NB4 (cell line): ENCODE results near the gene TSTD2.

ENCODE experiments used
- DNase-seq: peaks from one replicate; pipeline ENCODE4 v3.0.0; 2010; ENCODE audit warnings: low read depth
- H3K4me3 ChIP-seq: one replicate; pipeline ENCODE4 v1.5.1; 2011; ENCODE audit warnings: mild to moderate bottlenecking, low read depth, low read length, moderate library complexity
- MYC ChIP-seq: IDR thresholded peaks from 2 replicates; pipeline ENCODE4 v1.6.1; 2011; ENCODE audit warnings: low read depth, low read length
- POLR2A ChIP-seq: IDR thresholded peaks from 2 replicates; pipeline ENCODE4 v1.6.1; 2011; ENCODE audit warnings: mild to moderate bottlenecking; ENCODE audit not compliant: insufficient read length; ENCODE audit errors: extremely low read depth
- TF ChIP-seq, protein P1 (sequence below): IDR thresholded peaks from 2 replicates; pipeline ENCODE4 v1.6.1; 2011; ENCODE audit warnings: low read depth, low read length
- TF ChIP-seq, protein P2 (sequence below): IDR thresholded peaks from one replicate; pipeline ENCODE4 v1.5.1; 2012; ENCODE audit warnings: low read depth, low read length

The TSTD2 gene

DNA sequence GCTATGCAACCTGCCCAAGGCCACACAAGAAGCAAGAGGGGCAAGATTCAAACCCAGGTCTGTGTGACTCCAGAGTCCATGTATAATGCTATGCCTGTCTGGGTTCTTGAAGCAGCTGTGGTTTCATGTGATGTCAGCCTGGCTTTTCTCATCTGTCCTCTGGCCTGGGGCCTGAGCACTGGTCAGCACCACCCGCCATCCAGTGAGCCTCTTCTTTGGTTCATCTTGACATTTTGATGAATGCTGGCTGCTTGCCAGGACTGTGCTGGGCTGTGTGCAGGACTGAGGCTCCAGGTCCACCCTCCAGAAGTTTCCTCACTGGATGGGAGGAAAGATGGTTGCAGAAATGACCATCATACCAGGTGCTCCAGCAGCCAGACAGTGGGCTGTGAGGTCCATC is 61.5 kb downstream of the TSTD2 start:
- TF ChIP-seq POLR2A (no peak), MYC (no peak)
- TF ChIP-seq, protein P1, sequence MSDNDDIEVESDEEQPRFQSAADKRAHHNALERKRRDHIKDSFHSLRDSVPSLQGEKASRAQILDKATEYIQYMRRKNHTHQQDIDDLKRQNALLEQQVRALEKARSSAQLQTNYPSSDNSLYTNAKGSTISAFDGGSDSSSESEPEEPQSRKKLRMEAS: no peak
- TF ChIP-seq, protein P2, sequence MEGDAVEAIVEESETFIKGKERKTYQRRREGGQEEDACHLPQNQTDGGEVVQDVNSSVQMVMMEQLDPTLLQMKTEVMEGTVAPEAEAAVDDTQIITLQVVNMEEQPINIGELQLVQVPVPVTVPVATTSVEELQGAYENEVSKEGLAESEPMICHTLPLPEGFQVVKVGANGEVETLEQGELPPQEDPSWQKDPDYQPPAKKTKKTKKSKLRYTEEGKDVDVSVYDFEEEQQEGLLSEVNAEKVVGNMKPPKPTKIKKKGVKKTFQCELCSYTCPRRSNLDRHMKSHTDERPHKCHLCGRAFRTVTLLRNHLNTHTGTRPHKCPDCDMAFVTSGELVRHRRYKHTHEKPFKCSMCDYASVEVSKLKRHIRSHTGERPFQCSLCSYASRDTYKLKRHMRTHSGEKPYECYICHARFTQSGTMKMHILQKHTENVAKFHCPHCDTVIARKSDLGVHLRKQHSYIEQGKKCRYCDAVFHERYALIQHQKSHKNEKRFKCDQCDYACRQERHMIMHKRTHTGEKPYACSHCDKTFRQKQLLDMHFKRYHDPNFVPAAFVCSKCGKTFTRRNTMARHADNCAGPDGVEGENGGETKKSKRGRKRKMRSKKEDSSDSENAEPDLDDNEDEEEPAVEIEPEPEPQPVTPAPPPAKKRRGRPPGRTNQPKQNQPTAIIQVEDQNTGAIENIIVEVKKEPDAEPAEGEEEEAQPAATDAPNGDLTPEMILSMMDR: no peak
- H3K4me3 ChIP-seq: no peak overlapping the region
- no peak for DNase-seq

DNA sequence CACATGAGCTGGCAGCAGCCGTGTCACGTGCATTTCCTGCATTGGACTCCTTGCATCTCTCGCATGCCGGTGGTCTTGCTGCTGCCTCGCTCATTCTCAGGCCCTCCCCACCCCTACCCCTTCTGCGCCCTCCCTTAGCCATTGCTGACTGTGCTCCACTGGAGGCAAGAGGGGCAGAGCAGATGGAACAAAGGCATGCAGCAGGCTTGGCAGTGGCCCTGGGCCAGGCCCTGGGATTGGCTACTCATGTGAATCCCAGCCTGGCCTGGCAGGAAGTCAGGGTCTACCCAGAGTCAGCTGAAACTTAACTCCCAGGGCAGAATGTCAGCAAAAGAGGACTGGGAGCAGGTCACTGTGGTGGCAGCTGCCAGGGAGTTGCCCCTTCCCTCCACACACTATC is 62.3 kb downstream of the TSTD2 start:
- TF ChIP-seq, protein P2: no peak
- TF ChIP-seq MYC (no peak), POLR2A (no peak)
- TF ChIP-seq, protein P1: no peak
- no peak overlapping the region for H3K4me3 ChIP-seq
- no peak for DNase-seq

DNA sequence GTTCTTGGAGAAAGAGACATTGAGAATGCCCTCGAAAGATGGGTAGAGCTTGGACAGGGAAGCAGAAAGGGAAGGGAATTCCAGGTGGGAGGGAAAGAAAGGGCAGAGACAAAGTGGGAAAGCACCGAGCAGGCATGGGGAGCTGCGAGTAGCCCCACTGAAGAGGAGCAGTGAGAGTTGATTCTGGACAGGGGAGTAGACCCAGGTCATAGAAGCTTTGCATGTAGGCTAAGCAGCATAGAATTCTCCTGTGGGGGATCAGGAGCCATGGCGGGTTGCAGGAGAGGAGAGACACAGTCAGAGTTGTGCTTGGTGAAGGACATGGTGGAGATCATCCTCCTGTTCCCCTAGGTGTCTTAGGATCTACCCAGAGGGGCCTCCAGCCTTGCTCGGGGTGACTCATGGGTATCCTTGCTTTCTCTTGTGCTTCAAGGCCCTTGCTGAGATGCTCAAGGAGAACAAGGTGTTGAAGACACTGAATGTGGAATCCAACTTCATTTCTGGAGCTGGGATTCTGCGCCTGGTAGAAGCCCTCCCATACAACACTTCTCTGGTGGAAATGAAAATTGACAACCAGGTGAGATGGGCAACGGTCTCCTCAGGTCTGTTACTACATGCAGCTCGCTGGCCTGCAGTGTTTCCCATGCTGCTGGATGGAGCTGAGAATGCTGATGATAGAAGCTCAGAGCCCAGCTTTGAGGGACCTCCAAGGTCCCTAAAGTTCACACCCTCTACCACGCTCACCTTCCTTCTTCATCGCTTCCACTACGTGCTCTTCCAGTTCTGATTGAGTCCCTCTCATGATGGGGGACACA is 64.5 kb downstream of the TSTD2 start:
- no peak overlapping the region for H3K4me3 ChIP-seq
- TF ChIP-seq MYC (no peak), POLR2A (no peak)
- TF ChIP-seq, protein P2: no peak
- TF ChIP-seq, protein P1: no peak
- DNase-seq: no peak

DNA sequence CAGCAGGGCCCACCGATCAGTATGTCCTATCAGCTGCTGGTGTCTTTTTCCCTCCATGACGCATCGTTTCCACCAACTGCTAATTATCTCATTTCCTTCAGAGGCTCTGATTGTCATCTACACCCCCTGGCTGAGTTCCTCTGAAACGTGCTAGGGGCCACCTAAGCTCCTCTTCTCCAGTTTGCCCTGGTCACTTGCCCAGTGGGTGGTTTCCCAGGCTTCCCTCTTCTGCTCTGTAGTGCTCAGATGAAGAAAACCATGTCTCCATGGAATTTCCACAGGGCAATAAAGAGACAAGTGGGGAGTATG is 65.3 kb downstream of the TSTD2 start:
- no peak overlapping the region for H3K4me3 ChIP-seq
- TF ChIP-seq POLR2A: no peak
- no peak for TF ChIP-seq MYC
- TF ChIP-seq, protein P1: no peak
- TF ChIP-seq, protein P2: no peak
- no peak for DNase-seq

DNA sequence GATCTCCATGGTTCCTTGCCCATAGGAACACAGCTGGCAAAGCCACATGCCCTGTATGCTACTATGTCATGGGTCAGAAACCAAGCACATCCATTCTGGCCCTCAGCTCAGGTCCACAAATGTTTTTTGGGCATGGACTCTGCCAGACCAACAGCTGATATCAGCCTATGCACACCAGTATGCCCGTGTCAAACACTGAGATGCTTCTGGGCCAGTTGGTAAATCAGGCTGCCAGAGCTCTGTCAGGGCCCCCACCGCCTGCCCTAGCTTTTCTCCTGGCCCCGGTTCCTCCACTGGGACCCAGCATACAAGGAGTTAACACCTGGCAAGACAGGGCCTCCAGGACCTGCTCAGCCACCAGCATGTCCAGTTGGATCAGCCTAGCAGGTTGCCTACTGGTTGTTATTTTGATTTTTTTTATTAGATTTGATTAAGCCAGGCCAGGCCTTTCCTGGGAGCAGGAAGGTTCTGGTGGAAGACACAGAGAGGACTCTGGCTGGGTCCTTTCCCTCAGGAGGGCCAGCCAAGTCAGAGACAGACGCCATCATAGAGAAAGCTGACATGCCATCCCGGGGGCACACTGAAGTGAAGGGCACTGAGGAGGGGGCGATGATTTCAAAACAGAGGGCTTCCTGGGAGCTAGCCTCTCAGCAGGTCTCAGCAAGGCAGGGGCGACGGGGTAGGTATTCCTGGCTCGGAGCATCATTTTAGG is 65.8 kb downstream of the TSTD2 start:
- H3K4me3 ChIP-seq: no peak overlapping the region
- TF ChIP-seq, protein P2: no peak
- TF ChIP-seq MYC: no peak
- TF ChIP-seq POLR2A: no peak
- TF ChIP-seq, protein P1: no peak
- no peak for DNase-seq
